GM21723 (cell line): ENCODE measurements around the gene CACNA1S.

Experiments
- ATAC-seq: cut with Tn5 transposase; IDR thresholded peaks from one replicate; pipeline ENCODE4 v1.9.1; 2021; ENCODE audit warnings: mild to moderate bottlenecking, moderate library complexity; ENCODE audit not compliant: unreplicated experiment

Gene CACNA1S

DNA sequence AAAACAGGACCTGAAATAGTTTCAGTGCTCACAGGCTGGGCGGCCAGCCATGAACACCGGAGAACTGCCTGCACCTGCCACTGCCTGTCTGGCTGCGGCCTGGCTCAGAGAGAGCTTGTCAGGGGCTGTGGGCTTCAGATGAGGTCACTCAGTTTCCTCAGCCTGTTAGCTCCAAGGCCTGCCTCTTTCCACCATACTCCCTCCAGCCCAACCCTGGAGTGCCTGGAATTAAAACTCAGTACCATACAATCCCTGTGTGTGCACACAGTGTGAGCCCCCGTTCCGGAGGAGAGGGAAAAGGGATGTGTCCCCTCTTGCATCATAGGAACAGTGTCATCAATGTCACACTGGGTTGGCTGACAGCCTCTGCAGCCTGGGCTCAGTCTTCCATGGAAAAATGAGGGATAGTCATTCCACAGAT is 16.2 kb downstream of the CACNA1S start:
- ATAC-seq = no peak

DNA sequence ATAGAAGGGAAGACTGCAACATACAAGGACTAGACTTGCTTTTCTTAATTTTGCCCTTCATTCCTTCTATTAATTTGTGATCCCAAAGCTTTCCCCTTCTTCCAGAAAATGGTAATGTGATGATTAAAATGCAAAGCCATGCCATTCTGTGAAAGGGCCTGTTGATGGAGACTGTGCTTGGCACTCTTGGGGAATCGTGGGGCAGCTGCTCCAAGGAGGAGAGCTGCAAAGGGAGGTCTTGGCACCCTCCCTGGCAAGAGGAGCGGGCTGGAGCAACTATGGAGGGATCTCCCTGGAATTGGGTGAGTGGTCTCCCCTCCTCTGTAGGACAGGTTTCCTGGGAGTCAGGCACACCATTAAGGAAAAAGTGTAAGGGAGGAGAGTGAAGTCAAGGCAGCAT is 16.6 kb downstream of the CACNA1S start:
- ATAC-seq = no peak

DNA sequence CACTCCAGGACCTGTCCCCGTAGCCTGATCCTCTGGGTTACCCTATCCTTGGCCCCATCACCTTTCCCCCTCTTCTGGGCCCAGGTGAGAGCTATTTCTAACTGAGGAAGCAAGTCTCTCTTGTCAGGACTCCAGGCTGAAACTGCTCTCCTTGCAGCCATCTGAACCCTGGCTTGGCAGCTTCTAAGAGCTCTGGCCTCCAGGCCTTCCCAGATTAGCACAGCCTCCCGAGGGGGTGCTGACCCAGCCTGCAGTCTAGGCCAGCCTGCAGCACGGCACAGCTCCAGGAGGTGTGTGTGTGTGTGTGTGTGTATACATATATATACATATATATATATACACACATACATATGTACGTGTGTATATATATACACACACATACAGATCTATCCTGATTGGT is 17.4 kb downstream of the CACNA1S start:
- ATAC-seq = no peak

DNA sequence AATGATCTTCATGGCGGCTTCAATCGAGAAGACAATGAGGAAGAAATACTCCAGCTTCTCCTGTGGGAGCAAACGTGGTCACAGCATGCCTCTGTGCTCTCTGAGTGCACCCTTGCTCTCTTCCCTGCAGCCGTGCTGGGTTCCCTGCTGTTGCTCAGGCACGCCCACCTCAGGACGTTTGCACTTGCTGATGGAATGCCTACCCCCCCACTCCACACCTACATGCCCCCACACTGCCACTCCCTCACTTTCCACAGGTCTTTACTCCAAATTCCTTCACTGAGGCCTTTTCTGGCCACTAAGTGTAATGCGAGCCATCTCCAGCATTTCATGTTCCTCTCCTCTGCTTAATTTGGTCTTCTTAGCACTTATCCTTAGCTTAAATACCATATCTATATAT is 18.3 kb downstream of the CACNA1S start:
- ATAC-seq = no peak

DNA sequence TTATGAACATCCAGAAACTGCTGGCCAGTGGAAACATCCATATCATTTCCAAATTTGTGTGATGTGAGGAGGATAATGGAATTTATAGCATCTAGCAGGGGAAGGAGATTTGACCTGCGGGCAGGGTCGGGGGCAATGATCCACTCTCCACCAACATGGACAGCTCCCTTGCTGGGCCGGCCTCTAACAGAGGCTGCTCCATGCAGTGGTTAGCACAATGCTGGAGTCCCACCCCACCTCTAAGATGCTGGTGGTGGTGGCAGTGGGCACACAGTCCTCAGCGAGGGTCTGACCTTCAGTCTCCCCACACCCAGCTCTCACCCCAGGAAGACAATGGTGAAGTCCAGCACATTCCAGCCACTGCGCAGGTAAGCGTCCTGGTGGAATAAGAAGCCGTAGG is 18.7 kb downstream of the CACNA1S start:
- no peak for ATAC-seq

DNA sequence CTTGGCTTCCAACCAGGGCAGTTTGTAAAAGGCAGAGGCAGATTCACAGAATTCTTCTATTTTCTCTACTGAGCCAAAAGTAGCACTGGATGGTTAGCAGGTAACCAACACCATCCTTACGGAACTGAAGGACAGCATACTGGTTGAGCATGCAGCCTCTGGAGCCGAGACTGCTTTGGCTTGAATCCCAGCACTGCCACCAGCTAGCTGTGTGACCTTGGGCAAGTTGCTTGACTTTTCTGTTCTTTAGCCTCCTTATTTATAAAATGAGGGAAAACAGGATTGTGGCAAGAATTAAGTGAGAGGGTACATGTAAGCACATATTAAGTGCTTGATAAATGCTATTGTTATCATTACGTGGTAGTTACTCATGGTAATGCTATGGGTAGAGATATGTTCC is 19.5 kb downstream of the CACNA1S start:
- ATAC-seq = no peak

DNA sequence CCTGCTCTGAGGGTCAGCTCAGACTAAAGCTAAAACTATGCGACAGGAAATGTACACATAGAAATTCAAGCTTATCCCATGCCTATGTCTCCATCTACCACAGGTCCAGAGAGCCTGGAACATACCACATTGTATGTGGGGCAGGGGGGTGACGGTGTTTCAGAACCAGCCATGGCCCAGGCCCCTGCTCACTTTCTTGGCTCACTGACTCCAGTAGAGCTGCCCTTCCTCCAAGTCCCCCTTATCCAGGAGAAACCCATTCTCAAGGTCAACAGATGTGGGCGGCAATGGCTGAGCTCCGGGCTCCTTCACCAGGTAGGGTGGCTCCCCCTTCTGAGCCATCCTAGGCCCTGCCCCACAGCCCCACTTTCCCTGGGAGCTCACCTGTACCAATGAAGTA is 21.0 kb downstream of the CACNA1S start:
- no peak for ATAC-seq

DNA sequence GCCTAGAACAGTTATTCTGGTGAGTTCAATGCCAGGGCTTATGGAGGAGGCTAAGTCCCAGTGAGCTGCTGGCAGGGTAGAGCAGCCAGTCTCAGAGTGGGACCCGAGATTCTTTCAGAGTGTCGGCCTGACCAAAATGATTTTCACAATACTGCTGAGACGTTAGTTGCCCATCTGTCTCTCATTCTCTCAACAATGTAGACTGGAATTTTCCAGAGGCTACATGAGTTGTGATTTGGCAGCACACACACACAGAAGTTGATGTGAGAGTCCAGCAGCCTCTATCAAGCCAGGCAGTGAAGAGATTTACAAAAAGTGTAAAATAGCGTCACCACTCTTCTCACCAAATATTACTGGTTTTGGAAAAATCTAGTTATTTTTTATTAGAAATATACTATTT is 21.7 kb downstream of the CACNA1S start:
- ATAC-seq = no peak

DNA sequence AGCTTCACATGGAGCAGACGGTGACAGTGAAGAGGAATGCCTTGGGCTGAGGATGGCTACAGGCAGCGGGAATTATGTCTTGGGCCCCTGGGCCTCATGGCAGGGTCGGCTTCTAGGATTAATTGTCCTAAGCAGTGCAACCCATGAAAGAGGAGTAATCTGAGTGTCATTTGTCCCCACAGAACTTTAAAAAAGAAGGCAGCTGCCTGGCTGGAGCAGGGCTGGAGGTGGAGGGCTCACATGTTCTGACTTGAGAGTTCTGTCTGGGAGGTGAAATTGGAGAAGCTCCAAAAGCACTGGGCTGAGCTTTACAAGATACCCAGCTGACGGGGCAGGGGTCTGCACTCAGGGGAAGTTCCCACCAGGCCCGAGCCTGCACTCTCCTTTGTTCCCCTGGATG is 22.6 kb downstream of the CACNA1S start:
- ATAC-seq = no peak

DNA sequence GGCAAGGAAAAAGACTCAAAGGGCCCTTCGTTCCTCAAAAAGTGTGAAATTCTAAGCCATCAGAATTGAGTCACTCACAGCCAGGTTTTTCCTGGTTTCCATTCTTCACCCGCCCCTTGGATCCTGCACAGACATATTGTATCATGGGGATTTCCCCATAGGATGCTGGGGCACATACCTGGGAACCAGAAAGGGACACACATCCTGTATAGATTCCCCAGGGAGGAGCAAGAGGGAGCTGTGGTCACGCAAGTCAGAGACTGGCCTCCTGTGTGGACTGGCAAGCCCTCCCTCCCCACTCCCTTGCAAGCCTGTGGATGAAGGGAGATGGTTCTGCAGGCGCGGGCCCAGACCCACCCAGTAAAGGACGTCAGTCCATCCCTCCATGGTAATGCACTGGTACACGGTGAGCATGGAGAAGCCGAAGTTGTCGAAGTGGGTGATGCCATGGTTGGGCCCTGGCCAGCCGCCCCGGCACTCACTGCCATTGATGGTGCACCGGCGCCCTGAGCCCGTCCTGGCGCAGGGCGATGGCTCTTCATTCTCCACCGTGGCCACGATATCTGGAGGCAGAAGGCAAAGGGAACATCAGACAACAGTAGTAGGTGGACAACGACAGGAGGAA is 23.2 kb downstream of the CACNA1S start:
- ATAC-seq = no peak

DNA sequence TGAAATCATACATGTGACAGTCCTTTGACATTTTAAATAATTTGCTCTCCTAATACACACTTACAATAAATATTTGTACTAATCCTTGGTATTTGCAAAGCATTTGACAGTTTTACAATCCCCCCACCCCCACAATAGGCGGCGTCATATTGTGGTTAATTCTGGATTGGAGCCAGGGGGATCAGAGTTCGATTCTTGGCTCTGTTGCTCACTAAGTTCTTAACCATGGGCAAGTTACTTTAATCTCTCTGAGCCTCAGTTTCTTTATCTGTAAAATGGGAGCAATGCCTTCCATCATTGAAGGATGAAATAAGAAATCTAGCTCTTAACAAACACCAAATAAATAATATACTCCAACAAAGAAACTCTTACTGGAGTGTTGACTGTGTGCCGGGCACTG is 23.8 kb downstream of the CACNA1S start:
- ATAC-seq = no peak

DNA sequence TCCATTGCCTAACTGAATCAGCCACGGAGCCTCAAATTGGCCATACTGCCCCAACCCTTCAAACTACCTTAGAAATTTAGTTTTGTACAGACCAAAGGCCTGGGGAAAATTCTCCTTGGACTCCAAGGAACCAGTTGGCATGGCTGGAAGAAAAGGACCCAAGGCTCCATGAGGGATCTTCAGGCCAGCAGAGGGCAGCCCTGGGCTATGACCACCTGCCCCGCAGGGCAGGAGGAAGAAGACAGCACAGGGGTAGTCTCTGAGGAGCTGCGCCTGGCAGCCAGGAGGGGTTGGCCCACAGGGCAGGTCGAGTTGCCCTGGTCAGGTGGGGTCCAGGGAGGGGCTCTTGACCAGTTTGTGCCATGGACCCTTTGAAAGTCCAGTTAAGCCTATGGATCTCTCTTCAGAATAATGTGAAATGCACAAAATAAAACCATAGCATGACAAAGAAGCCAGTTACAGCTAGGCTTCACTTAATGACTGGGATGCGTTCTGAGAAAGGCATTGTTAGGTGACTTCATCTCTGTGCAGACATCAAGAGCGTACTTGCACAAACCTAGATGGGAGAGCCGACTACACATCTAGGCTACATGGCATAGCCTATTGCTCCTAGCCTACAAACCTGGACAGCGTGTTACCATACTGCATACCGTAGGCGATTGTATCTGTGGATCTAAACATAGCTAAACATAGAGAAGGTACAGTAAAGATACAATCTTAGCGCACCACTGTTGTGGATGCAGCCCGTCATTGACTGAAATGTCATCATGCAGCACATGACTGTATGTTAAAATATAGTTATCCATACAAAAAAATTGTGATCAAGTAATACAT is 26.1 kb downstream of the CACNA1S start:
- no peak for ATAC-seq

DNA sequence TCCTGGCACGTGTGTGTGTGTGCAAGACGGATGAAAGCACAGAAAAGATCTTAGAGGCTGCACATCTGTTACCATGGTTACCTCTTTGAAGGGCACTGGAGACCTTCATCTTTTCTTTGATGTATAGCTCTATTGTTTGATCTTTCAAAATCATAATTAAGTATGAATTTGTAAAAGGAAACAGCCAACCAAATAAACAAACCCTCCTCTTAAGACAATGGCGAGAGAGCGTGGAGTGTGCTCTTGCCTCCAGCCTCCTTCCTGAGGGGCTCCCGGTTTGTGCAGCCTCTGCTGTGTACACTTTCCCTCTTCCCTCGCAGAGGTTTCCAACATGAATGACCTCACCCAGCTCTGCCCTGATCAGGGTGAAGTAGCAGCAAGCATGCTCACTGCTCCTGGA is 27.9 kb downstream of the CACNA1S start:
- ATAC-seq = no peak

DNA sequence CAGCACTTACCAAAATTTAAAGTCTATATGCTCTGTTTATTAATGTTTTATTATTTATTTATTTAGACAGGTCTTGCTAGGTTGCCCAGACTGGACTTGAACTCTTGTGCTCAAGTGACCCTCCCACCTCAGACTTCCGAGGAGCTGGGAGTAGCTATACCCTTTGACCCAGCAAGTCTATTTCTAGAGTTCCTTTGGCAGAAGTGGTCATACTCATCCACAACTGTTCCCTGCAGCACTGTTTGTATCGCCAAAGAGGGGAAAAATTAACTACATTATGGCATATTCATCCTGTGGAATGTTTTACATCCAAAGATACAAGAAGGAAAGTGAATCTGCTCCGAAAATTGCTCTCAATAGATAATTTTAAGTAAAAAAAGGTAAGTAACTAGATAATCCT is 28.5 kb downstream of the CACNA1S start:
- no peak for ATAC-seq

DNA sequence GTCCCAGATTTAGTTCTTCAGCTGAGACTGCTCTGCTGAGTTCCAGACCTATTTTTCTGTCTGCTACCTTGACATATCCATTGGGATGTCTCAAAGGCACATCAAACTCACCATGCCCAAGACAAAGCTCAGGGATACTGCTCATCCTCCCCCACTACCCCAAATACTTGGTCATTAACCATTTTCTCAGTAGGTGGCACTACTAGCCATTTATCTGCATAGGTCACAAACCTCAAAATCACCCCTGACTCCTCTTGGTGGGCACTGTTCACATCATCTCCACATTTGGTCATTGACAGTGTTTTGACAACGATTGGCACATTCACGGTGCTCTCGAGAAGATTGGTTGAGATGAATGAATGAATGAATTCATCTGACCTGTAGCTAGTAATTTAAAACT is 32.1 kb downstream of the CACNA1S start:
- ATAC-seq = no peak

DNA sequence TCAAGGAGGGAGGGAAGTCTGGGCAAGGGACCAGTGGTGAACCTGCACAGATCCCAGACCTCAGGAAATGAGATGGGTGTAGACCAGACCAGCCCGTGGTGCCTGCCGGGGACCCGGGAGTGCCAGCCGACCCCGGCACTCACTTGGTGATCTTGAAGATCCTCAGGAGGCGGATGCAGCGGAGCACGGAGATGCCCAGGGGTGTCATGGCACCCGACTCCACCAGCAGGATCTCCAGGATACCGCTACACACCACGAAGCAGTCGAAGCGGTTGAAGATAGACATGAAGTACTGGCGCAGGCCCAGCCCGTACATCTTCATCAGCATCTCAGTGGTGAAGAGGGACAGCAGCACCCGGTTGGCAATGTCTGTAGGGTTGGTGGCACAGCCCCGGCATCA is 34.5 kb downstream of the CACNA1S start:
- no peak for ATAC-seq

DNA sequence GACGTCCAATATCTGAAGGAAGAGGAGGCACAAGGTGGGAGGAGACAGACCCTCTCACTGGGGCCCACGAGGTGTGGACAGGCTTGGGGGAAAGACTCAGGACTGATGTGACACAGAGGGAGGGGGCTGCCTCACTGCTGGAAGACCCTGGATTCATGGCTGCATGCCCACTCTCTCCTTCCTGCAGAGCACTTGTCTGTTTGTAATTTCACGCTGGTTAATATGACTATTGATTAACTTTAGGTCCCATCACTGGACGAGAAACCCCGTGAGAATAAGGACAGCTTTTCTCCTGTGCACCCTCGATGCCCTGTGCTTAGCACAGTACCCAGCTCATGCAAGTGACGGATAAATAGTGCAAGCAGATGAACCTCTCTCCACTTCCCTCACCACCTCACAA is 35.1 kb downstream of the CACNA1S start:
- no peak for ATAC-seq

DNA sequence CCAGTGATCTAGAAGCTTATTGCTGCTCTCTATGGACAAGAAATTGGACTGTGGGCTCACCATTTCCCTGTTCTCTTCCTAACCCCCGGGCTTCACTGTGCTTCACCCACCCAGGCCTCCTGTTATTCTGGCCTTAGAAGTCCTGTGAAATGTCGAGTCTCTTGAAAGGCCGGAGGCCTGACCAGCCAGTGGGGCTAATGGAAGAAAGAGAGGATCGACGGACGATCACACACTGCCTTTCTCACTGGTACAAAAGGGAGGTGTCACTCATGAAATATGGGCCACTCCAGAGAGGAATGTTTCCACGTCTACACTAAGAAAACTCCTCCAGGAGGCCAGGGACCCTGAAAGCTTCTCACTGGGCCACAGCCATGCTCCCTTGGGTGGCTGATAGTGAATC is 36.1 kb downstream of the CACNA1S start:
- no peak for ATAC-seq

DNA sequence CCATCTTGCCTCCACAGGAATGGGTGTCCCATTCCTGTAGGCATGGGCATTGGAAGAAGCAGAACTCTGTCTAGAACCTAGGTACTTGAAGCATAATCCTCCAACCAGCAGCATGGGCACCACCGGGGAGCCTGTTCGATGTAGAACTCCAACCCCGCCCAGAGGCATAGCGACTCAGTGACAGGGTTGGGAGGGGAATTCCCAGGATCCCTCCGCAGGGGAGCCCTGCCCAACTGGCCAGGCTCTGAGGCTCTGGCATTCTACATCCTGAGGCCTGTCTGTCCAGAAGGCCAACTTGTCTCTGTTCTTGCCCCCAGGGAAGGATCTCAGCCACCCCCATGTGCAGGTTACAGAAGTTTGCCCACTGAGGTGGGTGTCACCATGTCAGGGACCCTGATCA is 38.2 kb downstream of the CACNA1S start:
- ATAC-seq = no peak

DNA sequence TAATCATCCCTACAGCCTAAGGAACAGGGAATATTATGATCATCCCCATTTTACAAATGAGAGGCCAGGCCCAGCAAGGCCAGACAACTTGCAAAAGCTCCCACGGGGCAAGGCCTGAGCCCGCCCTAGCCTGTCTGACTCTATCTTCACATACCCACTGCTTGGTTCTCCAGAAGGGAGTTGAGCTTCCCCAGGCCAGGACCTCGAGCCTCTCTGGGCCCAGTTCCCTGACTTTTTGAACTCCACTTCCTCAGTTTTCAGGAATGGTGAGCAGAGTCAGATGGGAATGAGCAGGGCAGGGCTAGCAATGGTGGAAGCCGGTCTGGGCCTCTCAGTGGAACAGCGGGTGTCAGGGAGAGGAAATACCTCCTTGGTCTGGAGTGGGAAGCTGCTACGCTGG is 39.3 kb downstream of the CACNA1S start:
- ATAC-seq = no peak

DNA sequence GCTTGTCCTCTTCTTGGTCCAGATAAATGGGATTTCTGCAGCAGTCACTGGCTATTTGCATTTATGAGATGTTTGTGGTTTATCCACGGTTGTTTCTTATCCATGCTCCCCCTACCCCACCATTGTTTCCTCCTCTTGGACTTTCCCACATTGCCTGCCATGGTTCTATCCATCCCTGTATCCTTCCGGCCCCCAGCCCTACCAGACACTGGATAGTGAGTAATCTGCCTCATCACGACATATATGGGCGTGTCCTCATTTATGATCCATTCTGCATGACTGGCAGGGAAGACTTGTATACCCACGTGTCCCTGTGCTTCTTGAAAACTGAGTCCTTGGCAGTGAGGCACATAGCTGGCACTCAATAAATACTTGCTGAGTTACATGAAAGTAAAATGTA is 40.1 kb downstream of the CACNA1S start:
- no peak for ATAC-seq

DNA sequence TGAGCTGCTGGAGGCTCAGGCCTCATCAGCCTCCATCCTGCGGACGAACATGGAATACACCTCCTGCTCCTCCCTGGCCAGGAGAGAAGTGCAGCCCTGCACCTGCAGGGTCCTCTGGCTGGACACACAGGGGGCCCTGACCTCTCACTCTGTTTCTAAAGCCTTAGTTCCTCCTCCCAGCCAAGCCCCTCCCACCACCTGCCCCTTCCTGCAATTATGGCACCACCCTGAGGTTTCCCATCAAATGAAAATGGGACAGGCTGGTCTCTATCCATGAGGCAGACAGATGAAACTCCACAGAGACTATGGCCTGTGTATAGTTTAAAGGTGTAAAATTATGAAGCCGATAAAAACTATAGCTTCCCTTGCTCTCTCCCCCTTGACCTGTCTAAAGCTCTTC is 42.6 kb downstream of the CACNA1S start:
- no peak for ATAC-seq

DNA sequence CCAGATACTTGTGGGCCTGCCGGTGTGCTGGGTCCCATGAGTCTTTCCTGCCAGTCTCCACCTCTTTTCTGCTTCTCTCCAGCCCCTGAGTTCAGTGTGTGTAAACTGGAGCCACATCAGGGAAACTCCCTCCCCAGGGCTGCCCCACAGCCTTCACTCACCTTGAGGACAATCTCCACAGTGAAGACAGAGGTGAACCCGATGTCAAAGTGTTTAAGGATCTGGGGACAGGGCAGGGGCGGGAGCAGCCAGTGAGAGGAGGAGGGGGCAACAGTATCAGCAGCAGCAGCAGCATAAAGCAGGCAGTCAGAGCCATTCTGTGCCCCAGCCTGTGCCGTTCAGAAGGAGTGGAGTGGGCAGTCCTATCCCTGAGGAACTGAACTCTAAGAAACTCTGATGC is 43.2 kb downstream of the CACNA1S start:
- ATAC-seq = no peak
